ENCODE results near the gene ADIPOR2. TPM values are rescaled to one million over a fixed set of nuclear protein-coding genes. Genes with fewer than 3 reads are reported as not detected.

ADIPOR2 gene
- total RNA-seq, 1 donor from 2014 or later, result 22.7 TPM

- H3K27me3 ChIP-seq (ENCODE audit: control insufficient read depth, insufficient read depth, low read length), result peaks cover 2% of the 10 kb centered on the region
- no peak overlapping the region for H3K4me3 ChIP-seq (ENCODE audit: low read depth, low read length)
- no peak for TF ChIP-seq CTCF (IDR thresholded peaks at IDR 0.05; ENCODE audit: insufficient read depth, low read length, poor library complexity, severe bottlenecking)
- DNase-seq (ENCODE audit: low read depth), result no peak
- no peaks in the 10 kb centered on the region for H3K36me3 ChIP-seq (ENCODE audit: control insufficient read depth, insufficient read depth, low read length)
These were observed 24.1 kb upstream of the ADIPOR2 start for GRCh38 chr12:1666685-1667162.

GRCh38 chr12:1668833-1669543 is 21.9 kb upstream of the ADIPOR2 start:
- no peak overlapping the region for H3K4me3 ChIP-seq (ENCODE audit: low read depth, low read length)
- no peak for DNase-seq (ENCODE audit: low read depth)
- no peak for TF ChIP-seq CTCF (IDR thresholded peaks at IDR 0.05; ENCODE audit: insufficient read depth, low read length, poor library complexity, severe bottlenecking)
- H3K36me3 ChIP-seq (ENCODE audit: control insufficient read depth, insufficient read depth, low read length), result no peaks in the 10 kb centered on the region
- no peaks in the 10 kb centered on the region for H3K27me3 ChIP-seq (ENCODE audit: control insufficient read depth, insufficient read depth, low read length)

DNA sequence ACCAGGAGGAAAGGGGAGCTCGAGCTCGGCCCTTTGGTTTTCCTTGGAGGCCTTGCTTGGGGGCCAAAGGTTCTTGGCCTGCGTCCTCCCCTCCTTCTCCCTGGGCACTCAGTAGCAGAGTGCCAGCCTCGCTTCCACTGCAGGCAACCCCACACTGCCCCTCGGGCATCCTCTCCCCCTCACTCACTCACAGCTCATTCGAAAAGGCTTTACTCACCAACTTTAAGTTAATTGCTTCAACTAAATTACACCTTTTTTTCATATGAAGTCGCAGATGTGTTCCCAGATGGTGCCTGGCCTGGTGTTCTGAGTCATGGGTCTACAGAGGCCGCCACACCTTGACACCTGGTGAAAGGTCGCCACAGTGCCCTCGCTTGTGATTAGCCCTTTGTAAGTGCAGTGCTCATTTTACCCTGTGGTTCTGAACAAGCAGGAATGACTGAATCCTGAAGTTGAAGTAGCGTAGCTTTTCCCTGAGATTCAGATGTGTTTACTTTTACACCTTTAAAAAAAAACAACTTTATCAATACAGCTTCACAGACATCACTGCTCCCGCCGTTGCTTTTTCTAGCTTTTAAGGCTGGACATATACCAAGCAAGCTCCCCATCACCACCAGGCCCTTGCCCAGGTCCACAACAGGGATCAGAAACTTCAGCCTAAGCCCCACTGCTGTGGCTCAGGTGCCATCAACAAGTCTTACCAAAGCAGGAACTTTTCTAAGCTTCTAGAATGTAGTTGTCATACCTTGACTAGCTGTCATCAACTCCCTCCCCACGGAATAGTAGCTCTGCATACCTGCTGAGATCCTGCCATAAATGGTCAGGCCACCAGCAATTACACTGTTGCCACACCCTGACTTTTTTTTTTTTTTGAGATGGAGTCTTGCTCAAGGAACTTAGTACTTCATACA is 20.3 kb upstream of the ADIPOR2 start:
- H3K27me3 ChIP-seq (ENCODE audit: control insufficient read depth, insufficient read depth, low read length), result no peaks in the 10 kb centered on the region
- TF ChIP-seq CTCF (IDR thresholded peaks at IDR 0.05; ENCODE audit: insufficient read depth, low read length, poor library complexity, severe bottlenecking), result no peak
- DNase-seq (ENCODE audit: low read depth), result no peak
- no peaks in the 10 kb centered on the region for H3K36me3 ChIP-seq (ENCODE audit: control insufficient read depth, insufficient read depth, low read length)
- H3K4me3 ChIP-seq (ENCODE audit: low read depth, low read length), result no peak overlapping the region

DNA sequence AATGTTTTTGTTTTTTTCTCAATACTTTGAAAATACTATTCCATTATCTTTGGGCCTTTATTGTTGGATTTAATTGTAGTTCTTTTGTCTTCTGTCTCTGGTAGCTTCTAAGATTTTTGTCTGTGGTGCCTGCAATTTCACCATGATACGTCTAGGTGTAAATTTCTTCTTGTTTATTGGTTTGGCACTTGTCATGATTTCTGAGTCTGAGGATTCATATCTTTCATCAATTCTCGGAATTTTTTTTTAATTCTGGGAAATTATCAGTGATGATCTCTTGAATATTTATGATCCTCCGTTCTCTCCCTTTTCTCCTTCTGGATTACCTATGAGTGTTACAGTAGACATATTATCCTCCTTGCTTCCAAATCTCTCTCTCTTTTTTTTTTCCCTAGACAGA is 14.8 kb upstream of the ADIPOR2 start:
- no peak overlapping the region for H3K4me3 ChIP-seq (ENCODE audit: low read depth, low read length)
- no peak for DNase-seq (ENCODE audit: low read depth)
- H3K36me3 ChIP-seq (ENCODE audit: control insufficient read depth, insufficient read depth, low read length), result no peaks in the 10 kb centered on the region
- H3K27me3 ChIP-seq (ENCODE audit: control insufficient read depth, insufficient read depth, low read length), result no peaks in the 10 kb centered on the region
- TF ChIP-seq CTCF (IDR thresholded peaks at IDR 0.05; ENCODE audit: insufficient read depth, low read length, poor library complexity, severe bottlenecking), result no peak

DNA sequence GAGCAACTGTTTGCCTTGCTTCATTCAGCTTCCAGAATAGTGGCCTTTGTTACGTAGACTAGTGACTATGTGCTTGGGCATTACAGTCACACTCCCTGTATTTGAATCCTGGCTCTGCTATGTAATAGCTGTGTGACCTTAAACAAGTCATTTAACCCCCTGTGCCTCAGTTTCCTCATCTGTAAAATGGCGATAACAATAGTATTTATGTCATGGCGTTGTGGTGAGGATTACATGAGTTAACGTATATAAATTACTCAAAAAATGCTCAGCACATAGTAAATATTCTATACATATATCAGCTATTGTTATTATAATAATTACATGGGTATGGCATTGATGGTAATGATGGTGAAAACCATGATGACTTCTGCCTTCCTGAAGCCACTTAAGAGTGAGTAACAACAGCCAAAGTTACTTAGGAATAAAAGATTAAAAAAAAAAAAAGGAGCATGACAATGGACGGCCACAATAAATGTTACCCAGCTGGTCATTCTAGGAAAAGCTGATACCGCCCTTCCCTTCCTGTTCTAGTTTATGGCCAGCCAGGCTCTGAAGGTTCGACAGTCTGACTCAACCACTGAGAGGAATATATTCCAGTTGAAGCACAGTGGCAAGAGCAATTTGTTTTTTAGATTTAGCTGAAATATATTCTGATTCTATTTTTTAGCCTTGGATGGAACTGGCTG is 9.9 kb upstream of the ADIPOR2 start:
- H3K27me3 ChIP-seq (ENCODE audit: control insufficient read depth, insufficient read depth, low read length), result no peaks in the 10 kb centered on the region
- no peak overlapping the region for H3K4me3 ChIP-seq (ENCODE audit: low read depth, low read length)
- DNase-seq (ENCODE audit: low read depth), result no peak
- H3K36me3 ChIP-seq (ENCODE audit: control insufficient read depth, insufficient read depth, low read length), result no peaks in the 10 kb centered on the region
- TF ChIP-seq CTCF (IDR thresholded peaks at IDR 0.05; ENCODE audit: insufficient read depth, low read length, poor library complexity, severe bottlenecking), result no peak
